Ascending aorta (tissue), 2 donors: Measurements from ENCODE around the gene PDE6D. TPM values are rescaled to one million over a fixed set of nuclear protein-coding genes. Genes with fewer than 3 reads are reported as not detected.
A peak's percentile ranks its signal among the peaks of the same experiment; 100 is the strongest.

Experiments used
- DNase-seq, 2 donors: peaks; one replicate each; pipeline ENCODE4 v3.0.0-alpha.2; 2019; ENCODE audit warnings: low spot score in 2 of 2
- H3K27ac ChIP-seq, 2 donors: fragments of 200-600 bp; sonication (generic); one replicate each; pipeline ENCODE4 v1.5.1; 2016 to 2017; ENCODE audit warnings: mild to moderate bottlenecking in 1 of 2
- H3K27me3 ChIP-seq: fragments of 200-600 bp; sonication (generic); one replicate; pipeline ENCODE4 v1.5.1; 2017
- H3K36me3 ChIP-seq, 2 donors: fragments of 200-600 bp; sonication (generic); one replicate each; pipeline ENCODE4 v1.5.1; 2016
- H3K4me1 ChIP-seq, 2 donors: fragments of 200-600 bp; sonication (generic); one replicate each; pipeline ENCODE4 v1.5.1; 2016 to 2017; ENCODE audit warnings: mild to moderate bottlenecking in 1 of 2
- H3K4me3 ChIP-seq, 2 donors: fragments of 200-600 bp; sonication (generic); one replicate each; pipeline ENCODE4 v1.5.1; 2016 to 2017; ENCODE audit warnings: mild to moderate bottlenecking in 1 of 2
- H3K9me3 ChIP-seq, 2 donors: fragments of 200-600 bp; sonication (generic); one replicate each; pipeline ENCODE4 v1.5.1; 2016
- intact Hi-C: fragments of 100-400 bp; cut with DNase I; formaldehyde crosslinking; loops from one replicate; pipeline ENCODE4 v1.15.1; 2023
- total RNA-seq: library from RNA; depleted of rRNA; stranded (reverse); fragments of >200 nt; gene quantifications from one replicate; pipeline ENCODE4 v1.1.0, GENCODE V29; 2016
- TF ChIP-seq, protein P1 (sequence below), 3 experiments: fragments of 200-600 bp in 2 of 3; fragments of 450-650 bp in 1 of 3; sonication (generic) in 2 of 3; IDR thresholded peaks; one replicate each; pipeline ENCODE4 v1.5.1; 2016 to 2019; ENCODE audit warnings: antibody characterized with exemption in 3 of 3, mild to moderate bottlenecking in 1 of 3, moderate library complexity in 1 of 3

The PDE6D gene
- total RNA-seq, 1 donor from 2014 or later: 34.1 TPM

DNA sequence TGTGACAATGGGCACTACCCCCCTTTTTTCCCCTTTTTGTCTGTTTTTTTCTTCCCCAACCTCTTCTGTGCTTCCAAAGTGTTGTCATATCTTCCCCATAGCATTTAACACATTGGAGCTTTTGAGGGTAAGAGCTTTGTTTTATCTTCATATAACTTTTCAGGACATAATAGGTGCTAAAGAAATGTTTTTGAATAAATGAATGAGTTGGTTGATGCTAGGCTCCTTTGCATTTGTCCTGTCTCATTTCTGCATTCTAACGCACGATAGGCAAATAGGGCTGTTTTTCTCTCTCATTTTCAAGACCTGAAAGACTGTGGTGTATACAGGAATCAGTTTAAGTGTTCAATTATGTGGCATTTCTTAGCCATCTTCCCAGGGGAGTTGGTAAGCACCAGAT is 4.3 kb upstream of the PDE6D start:
- Histone ChIP-seq H3K4me3 (peak overlapping the region in 1 of 2 donors; percentile 87), H3K4me1 (peaks cover 5 to 40% of the 10 kb centered on the region in 2 donors), H3K27ac (no peak overlapping the region), H3K27me3 (no peaks in the 10 kb centered on the region), H3K9me3 (no peaks in the 10 kb centered on the region), H3K36me3 (peaks cover 0 to 9% of the 10 kb centered on the region in 2 donors)
- TF ChIP-seq, protein P1, sequence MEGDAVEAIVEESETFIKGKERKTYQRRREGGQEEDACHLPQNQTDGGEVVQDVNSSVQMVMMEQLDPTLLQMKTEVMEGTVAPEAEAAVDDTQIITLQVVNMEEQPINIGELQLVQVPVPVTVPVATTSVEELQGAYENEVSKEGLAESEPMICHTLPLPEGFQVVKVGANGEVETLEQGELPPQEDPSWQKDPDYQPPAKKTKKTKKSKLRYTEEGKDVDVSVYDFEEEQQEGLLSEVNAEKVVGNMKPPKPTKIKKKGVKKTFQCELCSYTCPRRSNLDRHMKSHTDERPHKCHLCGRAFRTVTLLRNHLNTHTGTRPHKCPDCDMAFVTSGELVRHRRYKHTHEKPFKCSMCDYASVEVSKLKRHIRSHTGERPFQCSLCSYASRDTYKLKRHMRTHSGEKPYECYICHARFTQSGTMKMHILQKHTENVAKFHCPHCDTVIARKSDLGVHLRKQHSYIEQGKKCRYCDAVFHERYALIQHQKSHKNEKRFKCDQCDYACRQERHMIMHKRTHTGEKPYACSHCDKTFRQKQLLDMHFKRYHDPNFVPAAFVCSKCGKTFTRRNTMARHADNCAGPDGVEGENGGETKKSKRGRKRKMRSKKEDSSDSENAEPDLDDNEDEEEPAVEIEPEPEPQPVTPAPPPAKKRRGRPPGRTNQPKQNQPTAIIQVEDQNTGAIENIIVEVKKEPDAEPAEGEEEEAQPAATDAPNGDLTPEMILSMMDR (IDR thresholded peaks at IDR 0.05): no peak
- intact Hi-C loops: no loop called here
- no peak for DNase-seq

DNA sequence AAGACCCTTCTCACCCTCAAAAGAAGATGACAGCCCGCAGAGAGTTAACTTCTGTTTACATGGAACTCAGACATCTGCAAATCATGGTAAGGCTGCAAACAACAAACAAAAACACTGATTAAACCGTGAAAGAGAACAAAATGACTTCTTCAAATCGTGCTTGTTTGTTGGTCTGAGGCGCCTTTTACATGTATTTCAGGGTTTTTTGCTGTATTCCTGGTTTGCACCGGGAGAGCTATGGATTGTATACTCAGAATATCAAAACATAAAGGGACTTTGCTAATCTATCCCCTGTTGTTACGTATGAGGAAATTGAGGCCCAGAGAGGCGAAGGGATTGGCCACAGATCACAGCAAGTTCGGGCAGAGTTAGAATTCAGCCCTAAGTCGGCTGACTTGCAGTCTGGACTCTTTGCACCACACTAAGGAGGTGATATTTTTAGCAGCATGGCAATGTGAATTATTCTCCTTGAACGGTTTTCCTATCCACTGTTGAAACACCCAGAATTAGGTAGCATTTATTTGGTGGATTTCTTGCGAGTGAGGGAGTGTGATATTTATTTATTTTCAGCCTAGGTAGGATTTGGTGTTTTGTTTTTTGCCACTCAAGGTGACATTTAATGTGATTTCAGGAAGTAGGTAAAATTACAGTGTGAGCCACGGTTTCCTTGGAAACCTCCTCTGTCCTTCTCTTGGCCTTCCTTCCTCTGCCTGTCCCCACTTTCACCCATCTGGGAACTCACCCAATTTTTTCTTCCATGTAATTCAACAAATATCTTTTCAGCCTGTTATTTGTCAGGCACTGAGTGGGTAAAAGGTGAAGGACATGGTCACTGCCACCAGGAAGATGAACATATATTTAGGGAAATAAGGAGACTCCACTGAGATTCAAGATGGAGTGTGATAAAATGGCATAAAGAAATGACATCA is 980 bp upstream of the PDE6D start:
- Histone ChIP-seq H3K27me3 (no peaks in the 10 kb centered on the region), H3K36me3 (no peaks in the 10 kb centered on the region), H3K4me3 (peak overlapping the region; percentile 68 to 94), H3K27ac (peak overlapping the region; percentile 83 to 85), H3K9me3 (no peaks in the 10 kb centered on the region), H3K4me1 (peaks cover 5 to 34% of the 10 kb centered on the region in 2 donors)
- TF ChIP-seq, protein P1 (IDR thresholded peaks at IDR 0.05): no peak
- intact Hi-C loops: loop anchor here (1.0 to 5.0 kb wide), 6 partner anchors 101 to 770 kb away; partner anchors contain the start of genes DIS3L2, EIF4E2, PSMD1 and TIGD1
- no peak for DNase-seq

DNA sequence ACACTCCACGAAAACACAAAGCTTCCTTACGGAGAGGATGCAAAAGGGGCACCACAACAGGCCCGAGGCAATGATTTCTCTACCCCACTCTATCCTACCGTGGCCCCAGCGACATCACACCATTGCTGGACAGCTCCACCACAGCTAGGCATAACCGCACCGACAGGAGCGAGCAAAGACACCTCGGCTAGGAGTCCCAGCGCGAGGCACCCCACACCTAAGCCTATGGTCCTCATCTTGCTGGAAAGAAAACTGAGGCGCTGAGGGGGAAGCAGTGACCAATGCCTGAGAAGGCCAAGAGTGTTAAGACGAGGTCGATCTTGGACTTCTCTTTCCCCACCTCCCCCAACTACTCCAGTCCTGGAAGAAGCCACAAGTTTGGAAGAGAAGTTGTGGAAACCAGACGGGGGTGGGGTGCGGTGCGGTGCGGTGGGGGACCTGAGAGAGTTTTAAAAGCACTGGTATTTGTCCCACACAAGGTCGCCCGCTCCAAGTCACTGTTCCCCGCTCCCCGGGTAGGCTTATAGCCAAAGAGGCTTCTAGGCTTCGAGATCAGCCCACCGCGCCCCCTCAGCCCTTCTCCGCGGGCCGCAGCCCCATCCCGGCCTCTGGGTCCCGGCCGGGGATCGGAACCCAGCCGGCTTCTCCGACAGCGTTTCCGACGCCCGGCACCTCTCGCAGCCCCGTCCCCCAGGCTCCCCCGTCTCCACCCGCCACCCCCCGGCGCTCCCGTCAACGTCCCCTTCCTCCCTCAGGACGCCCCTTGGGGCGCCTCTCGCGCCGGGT is 766 bp downstream of the PDE6D start:
- no peaks in the 10 kb centered on the region for H3K36me3 ChIP-seq
- peak in 1 of 2 donors; percentile 66 for DNase-seq
- H3K9me3 ChIP-seq: no peaks in the 10 kb centered on the region
- H3K4me3 ChIP-seq: peak overlapping the region; percentile 68 to 94
- intact Hi-C loops: loop anchor here (2.0 to 5.0 kb wide), 5 partner anchors 168 to 772 kb away; partner anchors contain the start of genes DIS3L2, EIF4E2, PSMD1 and TIGD1
- TF ChIP-seq, protein P1 (IDR thresholded peaks at IDR 0.05): no peak
- H3K4me1 ChIP-seq: peaks cover 0 to 23% of the 10 kb centered on the region in 2 donors
- H3K27ac ChIP-seq: peak overlapping the region; percentile 83 to 85
- no peaks in the 10 kb centered on the region for H3K27me3 ChIP-seq

DNA sequence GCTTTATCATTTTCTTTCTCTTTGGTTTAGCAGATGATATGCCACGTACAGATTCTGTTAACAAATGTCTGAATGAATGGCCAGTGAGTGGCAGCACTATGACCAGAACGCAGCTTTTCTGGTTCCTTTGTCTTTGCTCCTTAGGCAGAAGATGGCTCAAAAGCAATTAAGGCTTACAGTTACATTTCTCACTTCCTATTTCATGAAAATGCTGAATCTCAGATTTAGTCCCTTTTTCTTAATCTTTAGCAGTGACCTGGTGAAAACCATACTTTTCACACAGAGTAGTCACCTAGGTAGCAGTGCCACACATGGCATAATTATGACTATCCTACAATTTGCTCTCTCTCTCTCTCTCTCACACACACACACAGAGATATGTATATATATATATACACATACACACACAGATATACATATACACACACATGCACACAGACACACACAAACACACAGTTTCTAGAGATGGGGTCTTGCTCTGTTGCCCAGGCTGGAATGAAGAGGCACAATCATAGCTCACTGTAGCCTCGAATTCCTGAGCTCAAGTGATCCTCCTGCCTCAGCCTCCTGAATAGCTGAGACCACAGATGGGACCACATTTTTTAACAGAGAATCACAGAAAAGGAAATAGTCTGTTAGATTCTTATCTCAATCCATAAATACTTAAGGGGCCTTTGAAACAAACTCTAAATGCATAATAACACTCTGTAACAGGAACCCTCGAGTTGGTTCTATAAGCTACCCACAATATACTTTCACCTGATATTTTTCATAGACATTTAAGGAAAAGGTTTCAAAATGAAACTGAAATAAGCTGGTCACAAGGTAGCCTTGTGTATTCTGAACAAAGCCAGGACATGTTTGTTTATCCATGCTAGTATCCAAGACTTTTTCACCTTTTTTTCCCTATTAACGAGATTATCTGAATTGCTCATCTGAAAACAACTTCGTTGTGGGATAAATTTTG is 11.6 kb downstream of the PDE6D start:
- no peak for DNase-seq
- intact Hi-C loops: no loop called here
- Histone ChIP-seq H3K36me3 (no peaks in the 10 kb centered on the region), H3K9me3 (no peaks in the 10 kb centered on the region), H3K27ac (no peak overlapping the region), H3K27me3 (no peaks in the 10 kb centered on the region), H3K4me3 (no peak overlapping the region), H3K4me1 (no peaks in the 10 kb centered on the region)
- TF ChIP-seq, protein P1 (IDR thresholded peaks at IDR 0.05): no peak

DNA sequence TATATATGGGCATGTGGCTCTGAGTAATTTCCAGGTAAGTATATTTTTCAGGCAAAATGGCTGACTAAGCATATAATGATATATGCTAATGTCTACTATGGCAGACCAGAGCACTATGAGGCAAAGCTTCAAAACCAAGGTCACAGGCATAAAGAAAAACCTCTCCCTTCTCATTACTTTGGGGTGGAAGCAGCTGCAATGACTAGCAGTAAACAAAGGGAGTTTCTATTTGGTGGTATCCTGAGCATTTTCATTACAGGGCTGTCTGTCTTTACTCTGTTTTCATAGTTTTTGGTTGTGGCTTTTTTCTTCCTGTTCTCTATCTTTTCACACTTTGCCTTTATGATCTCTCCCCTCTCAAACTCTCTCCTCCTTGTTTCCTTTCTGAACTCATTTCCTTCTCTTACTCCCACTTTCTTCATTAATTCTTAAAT is 15.6 kb downstream of the PDE6D start:
- no peaks in the 10 kb centered on the region for H3K4me1 ChIP-seq
- no peak overlapping the region for H3K27ac ChIP-seq
- intact Hi-C loops: no loop called here
- no peak for DNase-seq
- TF ChIP-seq, protein P1 (IDR thresholded peaks at IDR 0.05): no peak
- H3K4me3 ChIP-seq: no peak overlapping the region
- no peaks in the 10 kb centered on the region for H3K36me3 ChIP-seq
- no peaks in the 10 kb centered on the region for H3K27me3 ChIP-seq
- H3K9me3 ChIP-seq: no peaks in the 10 kb centered on the region
